Kidney capillary endothelial cell (primary cell): ENCODE data around the gene RBKS.

Experiments used
- DNase-seq: peaks from one replicate; pipeline ENCODE4 v3.0.0-alpha.2; 2018; ENCODE audit warnings: low spot score

The RBKS gene

DNA sequence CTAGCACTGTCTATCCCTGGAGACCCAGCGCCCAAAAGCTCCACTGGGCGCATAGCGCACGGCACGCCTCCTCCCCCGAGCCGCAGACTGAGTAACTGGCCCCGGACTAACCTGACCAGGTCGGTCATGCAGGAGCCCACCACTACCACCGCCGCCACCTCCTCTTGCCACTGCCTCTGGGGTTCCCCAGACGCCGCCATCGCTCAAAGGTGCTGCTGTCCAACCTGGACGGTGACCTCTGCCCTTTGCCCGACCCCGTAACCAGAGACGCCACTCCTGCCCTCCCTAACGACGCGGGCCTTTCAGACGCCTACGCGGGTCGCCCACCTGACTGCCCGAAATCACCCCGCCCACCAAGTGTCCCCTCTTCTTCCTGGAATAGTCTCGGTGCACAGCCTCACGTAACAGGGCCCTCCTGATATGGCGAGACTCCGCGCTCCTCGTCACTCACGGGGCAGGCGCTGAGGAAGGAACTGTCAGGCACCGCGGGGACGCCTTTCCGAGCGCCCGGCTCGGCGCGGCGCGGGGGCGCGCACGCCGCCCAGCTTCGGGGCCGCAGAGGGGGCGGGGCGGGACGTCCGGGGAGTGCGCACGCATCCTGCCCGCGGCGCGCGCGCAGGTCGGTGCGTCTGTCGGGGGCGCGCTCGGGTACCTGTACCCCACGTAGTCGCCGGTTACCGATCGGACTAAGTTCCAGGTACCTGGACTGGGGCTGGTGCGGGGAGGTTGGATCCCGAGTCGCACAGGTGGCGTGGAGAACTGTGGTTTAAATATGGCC lies at the start of gene RBKS, which contains the start of gene BABAM2:
RBKS (minus strand) TSS at position 242 of the 778 bp plus-strand sequence; CDS start at position 200, 42 bp downstream.
BABAM2 (plus strand) TSS at position 584 of the 778 bp plus-strand sequence. CDS start 3,828 bp downstream, outside the sequence.
- DNase-seq: peak; percentile 85

DNA sequence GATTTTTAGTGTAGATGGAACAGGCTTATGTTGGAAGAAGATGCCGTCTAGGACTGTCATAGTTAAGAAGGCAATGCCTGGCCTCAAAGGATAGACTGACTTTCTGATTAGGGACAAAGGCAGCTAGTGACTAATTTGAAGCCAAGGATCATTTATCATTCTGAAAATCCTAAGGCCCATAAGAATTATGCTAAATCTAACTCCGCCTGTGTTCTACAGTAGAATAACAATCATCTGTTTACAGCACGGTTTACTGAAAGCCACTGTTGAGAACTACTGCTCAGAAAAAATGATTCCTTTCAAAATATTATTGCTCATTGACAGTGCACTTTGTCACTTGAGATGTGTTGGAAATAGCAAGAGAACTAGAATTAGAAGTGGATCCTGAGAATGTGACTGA lies 44.8 kb upstream of the RBKS start:
- no peak for DNase-seq

- DNase-seq: peak; percentile 43
Measured at GRCh38 chr2:27932396-27932795, 42.2 kb upstream of the RBKS start.

DNA sequence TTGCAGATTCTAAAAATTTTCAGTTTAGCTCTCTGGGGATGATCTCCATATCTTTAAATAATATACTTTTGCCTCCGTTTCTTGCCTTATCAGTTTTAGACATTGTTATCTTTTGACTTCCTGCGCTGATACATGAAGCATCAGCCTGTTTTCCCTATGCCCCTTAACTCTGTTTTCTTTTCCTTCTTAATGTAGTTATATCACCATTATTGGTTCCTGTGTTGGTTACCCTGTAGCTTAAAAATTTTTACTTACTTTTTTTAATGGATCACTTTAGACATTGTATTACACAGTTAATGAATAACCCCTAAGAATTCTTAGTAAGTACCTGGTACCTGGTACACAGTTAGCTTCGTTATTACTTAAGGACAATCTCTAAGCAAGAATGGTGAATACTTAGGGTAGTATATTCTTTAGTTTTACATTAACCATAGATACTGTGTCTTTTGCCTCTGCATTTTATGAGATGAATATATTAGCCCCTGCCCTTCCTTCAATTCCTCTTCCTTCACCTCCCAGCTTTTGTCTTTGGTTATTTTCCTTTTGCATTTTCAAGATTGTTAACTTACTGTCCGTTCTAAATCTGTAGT lies 41.3 kb upstream of the RBKS start:
- no peak for DNase-seq

GRCh38 chr2:27929916-27930486 lies 39.8 kb upstream of the RBKS start:
- DNase-seq: no peak

DNA sequence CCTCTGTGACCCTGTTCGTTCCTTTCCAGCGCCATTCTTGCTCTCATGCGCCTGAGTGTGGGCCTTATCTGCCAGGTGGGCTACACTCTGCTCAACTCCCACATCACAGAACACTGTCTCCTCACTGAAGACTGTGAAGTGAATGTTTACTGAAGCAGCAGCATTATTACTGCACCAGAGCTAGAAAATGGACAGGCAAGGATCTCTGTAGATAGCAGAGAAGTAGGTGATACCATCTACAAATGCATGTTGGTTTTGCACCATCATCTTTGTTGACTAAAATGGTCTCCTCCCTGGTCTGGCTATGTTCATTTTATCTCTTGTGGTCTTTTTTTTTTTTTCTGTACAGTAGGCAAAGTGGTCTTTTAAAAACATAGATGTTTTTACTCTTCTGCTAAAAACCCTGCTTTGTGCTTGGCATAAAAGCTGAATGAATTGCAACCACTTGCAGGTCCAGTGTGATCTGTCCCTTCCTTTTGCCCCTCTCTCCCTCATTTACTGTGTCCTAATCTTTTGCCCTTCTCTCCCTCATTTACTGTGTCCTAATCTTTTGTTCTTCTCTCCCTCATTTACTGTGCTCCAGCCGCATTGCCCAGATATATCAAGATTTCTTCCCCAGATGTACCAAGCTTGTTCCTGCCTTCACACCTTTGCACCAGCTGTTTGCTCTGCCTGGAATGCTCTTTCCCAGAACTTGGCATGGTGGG lies 35.7 kb upstream of the RBKS start:
- DNase-seq: no peak

DNA sequence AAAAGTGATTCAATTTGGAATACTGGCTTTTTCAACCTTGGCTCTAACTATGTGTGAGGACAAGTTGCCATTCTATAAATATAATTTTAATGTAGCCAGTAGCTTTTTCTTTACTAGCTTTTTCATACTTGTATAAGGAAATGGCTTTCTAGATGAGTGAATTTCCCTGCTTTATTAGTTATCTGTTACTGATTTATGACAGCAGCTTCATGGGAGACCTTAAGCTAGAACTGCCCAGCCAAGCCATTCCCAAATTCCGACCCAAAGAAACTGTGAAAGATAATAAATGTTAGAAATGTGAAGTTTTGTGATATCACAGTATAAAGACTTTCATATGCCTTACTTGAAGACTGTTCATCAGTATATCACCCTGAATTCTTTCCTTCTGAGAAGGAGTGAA lies 32.7 kb upstream of the RBKS start:
- DNase-seq: no peak

- no peak for DNase-seq
Measured at GRCh38 chr2:27921880-27922547, 31.8 kb upstream of the RBKS start.

DNA sequence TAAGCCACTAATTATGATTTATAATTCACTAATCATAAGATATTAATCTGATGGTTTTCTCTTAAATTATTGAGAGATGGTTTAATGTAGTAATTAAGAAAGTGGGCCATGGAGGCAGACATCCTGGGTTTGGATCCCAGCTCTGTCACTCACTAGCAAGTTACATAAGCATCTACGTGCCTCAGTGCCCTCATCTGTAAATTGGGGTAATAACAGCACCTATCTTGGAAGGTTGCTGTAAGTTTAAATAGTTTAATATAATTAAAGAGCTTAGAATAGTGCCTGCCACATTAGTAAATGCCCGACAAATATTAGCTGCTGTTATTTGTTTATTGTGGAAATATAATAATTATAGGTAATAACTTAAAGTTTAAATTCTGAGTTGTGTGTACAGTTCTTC lies 31.2 kb upstream of the RBKS start:
- no peak for DNase-seq

- DNase-seq: peak; percentile 90
Measured at GRCh38 chr2:27920148-27920885, 30.1 kb upstream of the RBKS start.

DNA sequence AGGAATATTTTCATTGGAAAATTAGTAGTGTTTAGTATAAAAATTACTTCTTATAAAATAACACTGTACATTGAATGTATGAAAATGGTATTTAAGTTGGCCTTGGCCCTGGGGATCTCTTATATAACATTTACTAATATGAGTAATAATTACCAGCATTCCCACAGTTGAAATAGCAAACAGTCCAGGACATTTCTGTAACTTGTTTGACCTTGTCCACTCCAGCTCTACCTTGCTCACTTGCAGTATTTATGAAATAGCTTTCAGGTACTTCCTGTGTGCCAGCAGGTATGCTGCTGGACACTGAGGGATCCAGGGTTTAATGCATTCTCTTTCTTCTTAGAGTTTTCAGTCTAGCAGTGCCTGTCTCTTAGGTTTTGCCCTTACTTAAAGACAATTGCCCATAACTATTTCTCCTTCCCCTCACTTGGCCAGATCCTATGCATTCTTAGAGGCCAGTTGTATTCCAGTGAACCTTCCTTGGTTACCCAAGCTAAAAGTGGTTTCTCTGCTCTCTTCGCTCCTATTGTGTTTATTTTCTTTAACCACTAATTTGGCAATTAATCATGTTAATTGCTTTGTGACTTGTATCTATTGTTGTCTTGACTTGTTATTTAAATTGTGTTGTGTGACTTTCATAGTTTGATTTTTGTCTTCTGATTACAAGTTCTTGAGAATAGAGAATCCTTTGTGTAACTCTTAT lies 26.3 kb upstream of the RBKS start:
- DNase-seq: no peak

DNA sequence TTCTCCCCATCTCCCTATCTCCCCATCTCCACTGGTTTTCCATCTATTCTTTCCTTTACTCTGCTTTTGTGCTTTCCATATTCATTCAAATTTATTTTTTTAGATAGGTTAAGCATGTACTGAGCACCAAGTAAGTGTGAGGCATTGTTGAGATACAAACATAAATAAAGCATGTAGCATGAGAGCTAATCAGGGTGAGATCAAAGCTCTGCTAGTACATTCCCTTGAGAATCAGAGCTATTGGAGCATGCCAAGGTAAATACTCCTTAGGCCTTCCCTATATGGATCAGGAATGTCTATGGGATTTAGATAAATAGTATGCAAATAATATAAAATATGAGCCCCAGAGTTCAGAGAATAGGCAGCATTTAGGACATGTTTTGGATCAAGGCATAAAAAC lies 25.7 kb upstream of the RBKS start:
- no peak for DNase-seq

GRCh38 chr2:27915191-27915590 lies 25.0 kb upstream of the RBKS start:
- no peak for DNase-seq

- no peak for DNase-seq
Measured at GRCh38 chr2:27914805-27915175, 24.6 kb upstream of the RBKS start.

DNA sequence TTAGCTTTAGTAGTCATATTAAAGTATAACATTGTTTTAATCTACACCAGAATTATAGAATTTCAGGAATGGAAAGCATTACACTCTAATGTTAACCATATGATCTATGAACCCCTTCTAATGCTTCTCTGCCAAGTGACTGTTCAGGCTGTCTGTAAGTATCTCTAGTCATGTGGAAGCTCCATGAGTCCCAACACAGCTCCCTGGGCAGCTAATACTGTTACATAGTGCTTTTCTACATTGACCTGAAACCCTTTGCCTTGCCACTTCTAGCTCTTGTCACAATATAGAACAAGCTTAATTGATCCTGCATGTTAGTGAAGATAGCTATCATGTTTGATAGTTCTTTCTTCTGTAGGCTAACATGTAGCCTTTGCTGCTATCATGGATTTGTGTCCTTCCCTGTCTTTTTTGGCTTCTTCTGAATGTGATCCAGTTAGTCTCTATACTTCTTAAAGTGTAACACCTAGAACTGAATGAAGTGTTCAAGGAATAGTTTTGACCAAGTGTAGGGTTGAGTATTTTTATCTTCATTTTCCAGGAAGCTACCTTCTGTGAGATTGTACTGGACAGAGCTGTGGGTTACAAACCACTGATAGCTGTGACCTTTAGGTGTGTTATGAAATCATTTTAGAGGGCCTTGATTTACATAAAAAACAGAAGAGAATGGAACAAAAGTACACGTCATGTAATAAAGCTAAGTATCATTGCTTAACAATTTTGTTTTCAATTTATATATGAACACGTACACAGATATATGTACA lies 24.0 kb upstream of the RBKS start:
- no peak for DNase-seq

DNA sequence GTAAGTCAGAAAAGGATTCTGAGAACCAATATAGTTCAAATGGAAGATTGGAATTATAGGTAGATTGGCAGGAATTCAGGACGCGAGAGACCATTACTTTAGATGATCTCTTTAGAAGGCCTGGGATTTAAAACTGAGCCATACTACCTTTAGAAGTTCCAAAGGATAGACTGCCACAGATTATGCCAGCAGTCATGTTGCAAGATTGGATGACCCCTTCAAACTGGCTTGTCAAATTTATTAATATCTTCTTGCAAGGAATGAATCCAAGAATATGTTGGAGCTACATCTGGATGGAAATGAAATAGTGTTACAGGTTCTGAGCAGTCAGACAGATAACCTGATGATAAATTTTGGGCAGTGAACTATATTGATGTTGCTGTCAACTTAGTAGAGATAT lies 22.3 kb upstream of the RBKS start:
- no peak for DNase-seq

DNA sequence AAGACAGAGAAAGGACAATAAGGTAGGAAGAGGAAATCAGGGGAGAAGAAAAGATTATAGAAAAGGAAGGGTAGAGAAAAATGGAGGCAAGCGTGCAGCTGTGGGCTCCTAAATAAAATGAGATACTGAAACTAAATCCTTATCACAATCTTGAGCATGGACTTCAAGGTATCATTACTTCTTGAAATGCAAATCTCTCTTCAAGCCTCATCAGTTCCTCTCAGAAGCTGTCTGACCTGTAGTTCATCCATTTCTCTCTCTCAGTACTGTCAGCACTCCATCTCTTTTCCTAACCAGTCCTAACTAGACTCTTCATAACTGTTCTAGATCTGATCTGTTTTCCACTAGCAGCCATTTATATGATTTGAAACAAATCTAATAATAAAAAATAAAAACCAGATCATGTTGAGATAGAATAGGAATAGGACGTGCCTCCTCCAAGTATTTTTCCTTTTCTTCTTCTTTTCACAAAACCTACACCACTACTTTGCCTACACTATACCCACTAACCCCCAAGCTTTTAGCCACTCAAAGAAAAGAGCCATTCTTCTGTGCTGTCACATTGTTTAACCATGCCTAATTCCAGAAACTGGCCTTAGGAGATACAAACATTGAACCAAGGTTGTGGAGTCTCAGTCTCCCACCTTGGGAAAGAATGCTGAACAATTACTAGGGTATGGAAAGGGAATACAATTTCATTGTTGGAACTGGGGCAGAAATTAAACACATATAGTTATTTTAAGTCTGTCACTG lies 21.4 kb upstream of the RBKS start:
- no peak for DNase-seq

DNA sequence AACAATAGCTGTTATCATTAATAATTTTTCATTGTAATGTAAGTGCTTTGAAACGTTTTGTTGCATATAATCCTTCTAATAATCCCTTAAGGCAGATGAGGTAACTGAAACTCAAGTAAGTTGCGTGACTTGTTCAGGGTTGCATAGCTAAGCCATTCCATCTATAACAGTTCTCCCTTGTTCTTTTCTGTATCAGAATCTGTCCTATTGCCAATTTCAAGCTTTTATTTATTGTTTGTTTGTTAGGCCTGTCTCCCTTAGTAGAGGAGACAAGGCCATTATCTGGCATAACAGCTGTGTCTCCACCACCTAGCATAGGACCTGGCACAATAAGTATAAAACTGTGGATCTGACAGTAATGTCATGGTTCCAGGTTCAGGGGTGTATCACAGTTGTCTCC lies 19.7 kb upstream of the RBKS start:
- DNase-seq: no peak

GRCh38 chr2:27907547-27907946 lies 17.4 kb upstream of the RBKS start:
- no peak for DNase-seq
